C1 segment of cervical spinal cord (tissue), 14 donors: ENCODE results near the gene NCSTN.
A peak's percentile ranks its signal among the peaks of the same experiment; 100 is the strongest.

Experiments
- DNase-seq, 14 donors: peaks; one replicate each; lab custom pipeline; 2025; lab: John Stamatoyannopoulos, UW

NCSTN gene

DNA sequence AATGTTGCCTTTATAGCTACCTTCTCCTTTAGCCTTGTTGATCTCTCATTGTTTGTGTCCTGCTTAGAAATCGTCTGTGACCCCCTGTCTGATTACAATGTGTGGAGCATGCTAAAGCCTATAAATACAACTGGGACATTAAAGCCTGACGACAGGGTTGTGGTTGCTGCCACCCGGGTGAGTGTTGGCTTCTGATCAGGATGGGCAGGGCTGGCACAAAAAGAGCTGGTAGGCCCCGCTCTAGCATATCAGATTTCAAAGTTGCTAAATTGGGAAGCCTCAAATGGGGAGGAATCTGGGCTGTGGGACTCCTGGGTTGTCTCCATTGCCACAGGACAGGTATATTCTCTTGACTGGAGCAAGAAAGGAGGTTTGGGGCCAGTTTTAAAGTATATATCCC lies 8.4 kb downstream of the NCSTN start:
- no peak for DNase-seq

DNA sequence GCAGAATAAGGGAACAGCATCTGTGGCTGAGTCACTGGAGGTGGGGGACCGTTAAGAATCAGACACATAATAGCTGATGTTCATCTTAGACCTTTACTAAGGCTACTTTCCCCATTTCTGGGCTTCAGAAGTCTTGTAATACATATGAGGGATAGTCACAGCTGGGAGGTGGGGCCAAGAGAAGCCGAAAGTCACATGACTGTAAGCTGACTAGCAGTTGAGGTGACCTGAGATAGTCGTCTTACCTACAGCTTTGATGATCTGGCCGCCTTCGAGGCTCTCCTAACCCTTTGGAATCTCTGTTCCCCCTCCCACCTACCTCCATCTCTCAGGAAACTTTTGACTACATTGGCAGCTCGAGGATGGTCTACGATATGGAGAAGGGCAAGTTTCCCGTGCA lies 9.4 kb downstream of the NCSTN start:
- DNase-seq: no peak

DNA sequence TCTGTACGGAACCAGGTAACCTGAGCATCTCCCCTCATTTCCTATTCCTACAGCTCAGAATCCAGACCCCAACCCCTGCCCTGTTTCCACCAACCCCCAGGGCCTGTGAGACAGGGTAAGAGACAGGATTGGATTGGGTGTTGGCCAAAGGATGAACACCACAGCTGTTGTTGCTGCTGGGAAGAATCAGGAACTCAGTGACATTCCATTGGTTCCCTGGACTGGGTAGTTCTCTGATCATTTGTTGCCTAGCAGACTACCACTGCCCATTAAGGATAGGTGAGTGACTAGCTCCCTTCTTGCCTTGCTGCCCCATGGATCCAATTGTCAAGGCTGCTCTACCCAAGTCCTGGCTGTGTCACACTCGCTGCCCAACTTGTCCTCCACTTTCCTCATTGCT lies 10.0 kb downstream of the NCSTN start:
- DNase-seq: no peak

DNA sequence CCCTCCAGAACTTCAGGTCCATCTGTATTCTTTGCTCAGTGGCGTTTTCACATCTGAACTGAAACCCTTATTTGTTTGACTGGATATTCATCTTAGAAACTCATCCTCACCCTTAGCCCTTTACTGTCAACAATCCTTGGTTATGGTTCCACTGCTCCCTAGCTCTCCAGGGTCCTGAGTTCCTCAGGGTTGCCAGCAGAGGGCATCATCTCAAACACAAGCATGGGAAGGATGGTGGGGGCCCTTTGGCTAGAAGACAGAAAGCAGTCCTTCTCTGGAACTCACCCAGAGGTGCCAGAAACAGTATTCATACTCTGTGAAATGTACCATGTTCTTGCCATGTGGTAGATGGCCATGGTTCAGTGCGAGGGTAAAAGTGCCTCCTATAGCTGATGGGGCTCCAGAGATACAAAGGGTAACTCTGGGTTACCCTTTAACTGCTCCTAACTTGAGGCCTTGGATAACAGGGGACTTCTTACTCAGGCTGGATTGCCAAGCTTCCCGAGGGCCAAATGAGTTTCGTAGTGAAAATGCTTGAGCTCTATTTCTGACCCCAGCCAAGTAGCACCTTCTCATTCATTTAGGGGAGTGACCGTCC lies 11.3 kb downstream of the NCSTN start:
- peak in 1 of 14 donors; percentile 20 for DNase-seq

DNA sequence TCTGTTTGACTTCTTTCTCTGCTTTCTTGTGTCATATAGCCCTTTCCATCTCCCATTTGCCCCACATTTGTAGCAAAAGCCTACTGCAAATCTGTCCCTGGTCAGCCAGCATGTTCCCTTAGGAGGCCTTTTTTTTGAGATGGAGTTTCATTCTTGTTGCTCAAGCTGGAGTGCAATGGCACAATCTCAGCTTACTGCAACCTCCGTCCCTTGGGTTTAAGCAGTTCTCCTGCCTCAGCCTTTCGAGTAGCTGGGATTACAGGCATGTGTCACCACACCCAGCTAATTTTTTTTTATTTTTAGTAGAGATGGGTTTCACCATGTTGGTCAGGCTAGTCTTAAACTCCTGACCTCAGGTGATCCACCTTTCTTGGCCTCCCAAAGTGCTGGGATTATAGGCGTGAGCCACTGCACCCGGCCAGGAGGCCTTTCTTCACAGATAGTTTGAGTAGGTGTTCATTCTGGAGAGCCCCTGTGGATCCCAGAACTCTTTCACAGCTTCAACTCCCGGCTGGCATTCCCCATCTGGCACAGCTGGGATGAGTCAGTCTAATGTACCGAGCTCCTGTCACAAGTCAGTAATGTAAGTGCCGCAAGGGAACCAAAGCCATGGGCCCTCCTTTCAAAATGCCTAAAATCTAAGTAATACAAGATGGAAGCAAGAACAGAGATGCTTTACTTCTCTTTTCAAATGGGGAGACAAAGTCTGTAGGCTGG lies 14.3 kb downstream of the NCSTN start:
- DNase-seq: no peak

DNA sequence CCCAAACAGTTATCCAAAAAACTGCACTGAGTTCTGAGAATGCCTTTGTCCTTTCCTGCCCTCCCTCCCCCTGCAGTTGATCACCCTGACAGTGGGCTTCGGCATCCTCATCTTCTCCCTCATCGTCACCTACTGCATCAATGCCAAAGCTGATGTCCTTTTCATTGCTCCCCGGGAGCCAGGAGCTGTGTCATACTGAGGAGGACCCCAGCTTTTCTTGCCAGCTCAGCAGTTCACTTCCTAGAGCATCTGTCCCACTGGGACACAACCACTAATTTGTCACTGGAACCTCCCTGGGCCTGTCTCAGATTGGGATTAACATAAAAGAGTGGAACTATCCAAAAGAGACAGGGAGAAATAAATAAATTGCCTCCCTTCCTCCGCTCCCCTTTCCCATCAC lies 14.9 kb downstream of the NCSTN start:
- DNase-seq: no peak

DNA sequence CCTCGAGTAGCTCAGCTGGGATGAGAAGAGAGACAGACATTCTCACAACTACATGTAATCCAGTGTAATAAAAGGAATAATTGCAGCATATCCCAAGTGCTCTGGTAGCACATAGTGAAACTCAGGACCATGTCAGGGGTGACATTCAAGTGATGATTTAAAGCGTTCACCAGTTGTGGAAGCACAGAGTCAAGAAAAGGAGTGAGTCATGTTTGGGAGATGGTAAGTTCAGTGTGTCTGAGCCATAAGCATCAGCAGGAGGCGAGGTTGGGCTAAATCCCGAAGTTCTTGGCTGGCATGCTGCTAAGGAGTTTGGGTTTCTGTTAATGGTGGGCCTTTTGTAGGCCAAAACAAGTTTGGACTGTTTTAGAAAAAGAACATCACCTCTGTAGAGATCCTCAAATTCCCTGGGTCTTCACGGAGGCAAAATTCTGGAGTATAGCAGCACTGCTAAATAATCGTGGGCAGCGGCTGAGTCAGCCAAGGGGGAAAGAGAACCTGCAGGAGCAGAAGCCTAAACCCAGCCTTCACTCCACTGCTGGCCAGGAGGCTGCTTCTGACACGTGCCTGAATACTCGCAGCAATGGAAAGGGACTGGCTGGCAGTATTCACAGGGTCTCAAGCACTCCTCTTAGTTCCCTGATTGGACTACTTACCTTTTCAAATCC lies 16.5 kb downstream of the NCSTN start:
- no peak for DNase-seq

DNA sequence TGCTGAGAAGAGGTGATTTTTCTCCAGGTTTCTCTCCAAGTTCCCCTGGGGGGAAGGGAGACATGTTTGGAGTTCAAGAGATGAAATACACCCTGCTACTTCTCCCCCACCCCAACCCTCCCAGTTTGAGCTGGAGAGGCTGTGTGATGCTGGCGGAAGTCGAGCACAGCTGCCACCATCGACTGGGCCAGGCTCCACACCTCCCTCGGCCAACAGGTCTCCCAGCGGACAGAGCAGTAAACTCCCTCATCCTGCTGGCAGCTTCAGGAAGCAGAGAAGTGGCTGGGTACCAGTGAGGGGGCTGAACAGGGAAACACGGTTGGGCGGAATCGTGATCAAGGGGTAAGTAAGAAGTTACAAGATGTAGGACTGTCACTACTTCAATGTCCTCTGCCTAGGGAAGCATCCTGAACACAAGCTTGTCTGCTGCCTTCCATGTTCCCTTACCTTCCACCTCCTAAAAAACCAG lies 17.1 kb downstream of the NCSTN start:
- DNase-seq: no peak

DNA sequence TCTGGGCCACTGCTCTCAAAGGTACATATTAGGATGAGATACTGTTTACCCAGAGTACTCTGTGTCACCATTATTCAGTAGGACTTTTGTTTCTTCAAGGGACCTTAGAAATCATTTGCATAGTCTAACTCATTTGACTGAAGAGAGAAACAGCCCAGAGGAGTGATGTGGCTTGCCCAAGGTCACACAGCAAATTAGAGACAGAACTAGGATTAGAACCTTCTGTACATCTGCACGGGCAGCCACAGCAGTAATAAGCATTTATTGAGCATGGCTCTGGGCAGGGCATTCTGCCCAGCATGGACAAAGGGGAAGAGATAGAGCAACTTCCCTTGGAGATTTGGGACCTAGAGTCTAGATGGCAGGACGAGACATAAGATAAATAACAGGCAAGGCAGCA lies 18.0 kb downstream of the NCSTN start:
- DNase-seq: no peak

DNA sequence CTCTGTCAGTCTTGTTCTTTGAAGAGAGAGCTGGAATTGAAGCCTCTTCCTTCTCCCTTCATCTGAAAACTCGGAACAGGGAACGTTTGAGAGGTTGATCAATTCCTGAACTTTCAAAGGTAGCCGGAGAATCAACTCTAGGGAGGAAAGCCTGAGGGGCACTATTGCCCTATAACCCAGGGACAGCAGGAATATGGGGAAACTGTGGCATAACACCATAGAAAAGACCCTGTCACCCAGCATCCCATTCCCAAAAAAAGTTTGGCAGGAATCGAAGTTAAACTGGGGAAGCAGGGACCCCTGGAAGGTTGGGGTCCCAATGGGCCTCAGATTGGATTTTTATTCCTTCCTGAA lies 18.6 kb downstream of the NCSTN start:
- no peak for DNase-seq

DNA sequence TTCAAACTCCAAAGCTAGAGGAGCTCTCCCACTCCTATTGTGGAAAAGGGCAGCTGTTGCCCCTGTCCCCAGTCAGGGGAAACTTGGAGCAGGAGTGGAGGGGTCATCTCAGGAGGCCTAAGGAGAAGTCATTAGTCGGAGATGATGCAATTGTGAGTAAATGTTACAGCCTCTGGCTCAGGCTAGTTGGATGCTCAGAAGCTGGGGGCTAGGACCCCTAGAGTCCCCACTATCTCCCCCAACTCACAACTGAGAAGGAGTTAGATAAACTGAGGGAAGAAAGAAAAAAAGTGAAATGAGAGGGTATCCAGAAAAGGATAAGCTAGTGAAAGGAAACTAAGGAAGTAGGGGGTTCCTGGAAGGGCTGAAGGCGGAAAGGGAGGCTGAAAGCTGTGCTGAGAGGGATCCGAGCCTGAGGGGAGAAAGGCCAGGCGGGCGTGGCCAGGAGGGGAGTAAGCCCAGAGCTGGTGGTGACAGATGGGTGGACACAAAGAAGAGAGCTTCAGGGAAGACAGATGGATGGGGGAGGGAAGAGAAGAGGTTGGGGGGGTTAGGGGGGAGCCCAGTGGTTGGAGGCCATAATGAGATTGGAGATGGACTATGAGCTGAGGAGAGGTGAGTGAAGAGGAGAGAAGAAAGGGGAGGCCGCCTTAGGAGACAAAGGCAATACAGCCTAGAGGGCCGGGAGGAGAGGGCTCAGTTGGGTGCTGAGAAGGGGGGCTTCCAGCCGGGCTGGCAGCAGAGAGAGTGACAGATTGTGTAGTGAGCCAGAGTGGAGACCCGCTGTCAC lies 19.2 kb downstream of the NCSTN start:
- DNase-seq: no peak

DNA sequence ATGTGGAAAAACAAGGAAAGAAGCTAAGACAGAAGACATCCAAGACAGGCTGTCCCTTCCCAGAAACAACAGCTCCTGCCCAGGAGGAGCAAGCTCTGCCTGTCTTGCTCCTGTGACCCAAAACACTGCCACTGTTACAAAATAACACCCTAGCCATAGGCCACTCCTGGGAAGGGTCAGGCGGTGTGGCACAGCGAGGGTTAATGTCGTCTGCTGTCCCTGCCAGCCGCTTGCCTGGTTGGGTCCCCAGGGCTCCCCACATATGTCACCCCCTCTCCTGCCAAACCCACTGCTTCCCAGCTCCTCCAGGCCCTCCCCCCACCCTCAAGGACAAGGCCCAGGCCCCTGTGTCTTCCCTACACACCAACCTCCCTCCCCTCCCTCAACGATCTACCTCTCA lies 19.8 kb downstream of the NCSTN start:
- DNase-seq: peak in 1 of 14 donors; percentile 60

DNA sequence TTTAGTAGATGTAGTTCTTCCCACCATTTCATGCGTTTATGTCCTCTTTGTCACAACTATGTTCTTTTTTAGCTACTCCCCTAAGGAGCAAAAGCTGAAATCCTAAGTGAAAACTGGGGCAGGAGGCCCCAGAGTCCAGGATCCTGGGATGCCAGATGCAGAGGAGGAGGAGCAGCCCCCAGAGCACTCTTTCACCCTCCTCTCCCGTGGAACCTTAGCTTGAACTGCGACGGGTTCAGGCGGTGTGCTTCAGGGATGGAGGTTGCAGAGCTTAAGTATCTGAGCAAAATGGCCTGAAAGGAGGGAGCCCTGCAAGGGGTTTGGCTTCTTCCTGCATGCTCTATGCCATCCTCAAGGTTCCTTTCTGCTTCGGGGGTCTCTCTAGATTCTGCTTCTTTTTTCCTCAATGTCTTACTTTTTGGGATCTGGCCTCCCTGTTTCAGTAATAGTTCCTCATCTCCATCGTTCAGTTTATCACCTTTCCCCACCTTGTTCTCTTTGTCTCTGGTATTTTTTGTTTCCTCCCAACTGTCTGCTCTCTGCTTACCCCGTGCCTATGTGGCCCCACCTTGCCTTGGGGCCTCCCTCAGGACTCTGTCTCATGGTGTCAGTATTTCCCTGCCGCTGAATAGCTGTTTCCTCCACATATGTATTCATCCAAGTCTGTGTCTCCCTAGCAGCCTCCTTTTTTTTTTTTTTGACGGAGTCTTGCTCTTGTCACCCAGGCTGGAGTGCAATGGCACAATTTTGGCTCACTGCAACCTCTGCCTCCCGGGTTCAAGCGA lies 21.0 kb downstream of the NCSTN start:
- DNase-seq: no peak

DNA sequence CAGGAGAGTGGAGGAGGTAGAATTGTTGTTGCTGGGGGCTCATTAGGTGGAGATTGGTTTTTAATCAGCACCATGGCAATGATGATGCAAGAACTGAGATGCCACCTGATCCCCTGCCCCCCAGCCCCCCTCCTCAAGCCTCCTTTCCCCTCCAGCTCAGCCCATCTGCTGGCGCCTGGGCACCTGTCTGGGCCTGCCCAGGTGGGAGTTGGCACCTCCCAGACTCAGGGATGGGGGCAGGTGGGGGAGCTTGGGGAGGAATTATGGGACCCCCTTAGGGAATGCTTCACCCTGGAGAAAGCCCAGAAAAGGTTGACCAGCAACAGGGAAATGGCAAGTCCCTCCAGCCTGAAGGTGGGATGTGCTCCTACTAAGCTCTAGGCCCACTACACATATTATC lies 22.1 kb downstream of the NCSTN start:
- no peak for DNase-seq

DNA sequence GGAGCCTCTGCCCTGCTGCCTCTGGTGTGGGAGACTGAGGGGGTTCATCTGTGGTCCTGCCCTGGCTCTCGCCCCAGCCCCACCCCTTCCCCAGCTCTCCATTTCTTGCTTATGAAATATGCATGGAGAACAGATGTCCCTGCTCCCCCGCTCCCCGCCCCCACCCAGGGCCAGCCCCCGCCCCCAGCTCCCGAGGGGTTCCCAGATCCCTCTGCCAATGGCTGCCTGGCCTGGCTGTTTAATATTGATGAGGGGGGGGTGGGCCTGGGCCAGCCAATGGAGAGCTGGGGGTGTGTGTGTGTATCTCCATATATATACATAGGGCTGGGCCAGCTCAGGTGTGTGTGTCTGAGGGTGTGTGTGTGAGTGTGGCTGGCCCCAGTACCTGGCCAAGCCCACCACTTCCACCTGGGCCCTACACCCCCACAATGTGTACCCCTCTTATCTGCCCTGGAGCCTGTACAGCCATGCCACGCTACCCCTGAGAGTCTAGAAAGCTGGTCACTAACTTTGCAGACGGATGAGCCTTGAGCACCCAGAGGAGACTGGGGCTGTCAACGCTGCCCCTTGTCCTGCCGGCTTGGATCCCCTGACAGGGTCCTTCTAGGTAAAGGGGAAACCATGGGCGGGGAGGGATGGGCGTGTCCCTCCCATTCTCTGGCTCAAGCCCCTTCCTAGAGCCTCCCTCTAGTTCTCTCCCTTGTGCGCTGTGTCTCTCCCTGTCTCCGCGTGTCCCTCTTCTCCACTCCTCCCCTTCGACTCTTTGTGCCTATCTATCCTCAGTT lies 23.7 kb downstream of the NCSTN start, which contains the start of gene NHLH1:
TSS of gene NHLH1 (plus strand) at position 341 of the 785 bp plus-strand sequence. CDS start 3,661 bp downstream, outside the sequence.
- DNase-seq: no peak

DNA sequence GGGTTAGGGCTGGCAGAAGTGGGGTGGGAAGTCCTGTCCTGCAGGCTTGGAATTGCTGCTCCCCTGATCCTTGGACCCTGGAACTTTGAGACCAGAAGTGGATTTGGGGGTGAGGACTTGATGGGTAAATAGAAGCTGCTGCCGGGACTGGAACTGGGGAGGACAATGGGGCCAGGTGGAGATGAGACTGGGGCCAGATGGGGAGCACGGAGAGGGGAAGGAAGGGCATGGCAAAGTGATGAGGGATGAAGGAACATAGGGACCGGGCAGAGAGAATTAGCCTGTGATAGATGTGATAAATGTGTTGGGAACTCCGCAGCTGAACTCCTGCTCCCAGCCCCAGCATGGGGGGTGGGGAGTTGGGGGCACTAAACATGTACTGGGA lies 24.3 kb downstream of the NCSTN start:
- DNase-seq: no peak

DNA sequence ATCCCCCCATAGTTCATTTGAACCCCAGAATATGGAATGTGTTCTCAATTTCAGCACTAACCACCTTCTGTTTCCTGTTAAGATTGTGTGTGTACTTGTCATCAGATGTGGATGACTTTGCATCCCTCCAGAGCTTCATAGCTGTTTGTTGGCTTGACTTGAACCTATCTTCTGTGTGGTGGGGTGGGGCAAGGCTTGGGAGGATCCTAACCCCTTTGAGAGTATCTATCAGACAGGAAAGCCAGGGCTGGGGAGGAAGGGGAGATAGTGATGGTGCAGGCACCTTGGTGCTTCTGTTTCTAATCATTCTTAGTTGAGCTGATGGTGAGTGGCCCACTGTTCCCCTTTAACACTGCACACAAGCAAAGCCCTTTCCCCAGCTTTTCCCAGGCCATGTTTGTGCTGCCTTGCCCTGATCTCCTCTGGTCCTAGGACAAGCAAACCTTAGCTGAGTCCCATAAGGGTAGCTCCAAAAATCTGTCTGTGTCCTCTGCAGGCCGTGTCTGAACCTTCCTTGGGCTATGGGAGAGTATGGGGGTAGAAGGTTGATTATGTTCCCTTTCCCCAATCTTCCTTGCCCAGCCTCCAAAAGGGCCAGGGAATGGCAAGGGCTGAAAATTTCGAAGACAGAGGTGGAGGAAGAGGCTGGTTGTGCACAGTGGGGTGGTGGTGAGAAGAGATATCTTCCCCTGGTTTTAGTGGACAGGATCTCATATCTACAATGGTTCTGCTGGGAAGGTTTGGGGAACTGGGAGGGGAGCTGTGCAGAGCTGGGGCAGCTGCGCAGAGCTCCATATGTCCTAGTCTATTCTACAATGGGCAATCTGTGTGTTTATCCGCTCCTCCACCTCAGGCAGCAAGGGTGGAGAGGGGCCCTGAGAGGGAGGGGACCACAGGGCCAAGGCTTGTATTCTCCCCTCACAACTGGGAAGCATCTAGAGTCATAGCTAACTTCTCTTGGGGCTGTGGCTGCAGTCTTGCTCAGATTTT lies 25.0 kb downstream of the NCSTN start:
- no peak for DNase-seq

DNA sequence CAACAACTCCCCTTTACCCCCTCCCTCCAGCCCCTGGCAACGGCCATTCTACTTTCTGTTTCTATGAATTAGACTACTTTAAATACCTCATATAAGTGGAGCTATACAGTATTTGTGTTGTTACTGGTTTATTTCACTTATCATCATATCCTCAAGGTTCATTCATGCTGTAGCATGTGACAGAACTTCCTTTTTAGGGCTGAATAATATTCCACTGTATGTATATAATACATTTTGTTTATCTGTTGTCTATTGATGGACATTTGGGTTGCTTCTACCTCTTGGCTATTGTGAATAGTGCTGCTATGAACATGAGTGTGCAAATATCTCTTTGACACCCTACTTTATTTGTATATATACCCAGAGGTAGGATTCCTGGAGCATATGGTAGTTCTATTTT lies 25.9 kb downstream of the NCSTN start:
- DNase-seq: no peak
